SK-N-SH (cell line): ENCODE results near the gene PRKN. TPM values are rescaled to one million over a fixed set of nuclear protein-coding genes. Genes with fewer than 3 reads are reported as not detected.
"Not testable (repeated sequence)": the region's sequence is repeated elsewhere in the genome, so short reads cannot be mapped to it uniquely, and the experiment has no call there.

Experiments used
- CTCF ChIA-PET: fragments of 300-600, 350-600 bp; formaldehyde crosslinking; extraction: SDS; loops from one replicate; lab custom pipeline; 2021; lab: Yijun Ruan, JAX
- POLR2A ChIA-PET: fragments of 350-600 bp; sonication (Branson Sonifier 250); formaldehyde crosslinking; extraction: SDS; loops from one replicate; lab custom pipeline; 2020; ENCODE audit warnings: antibody characterized with exemption, inconsistent platforms; lab: Yijun Ruan, JAX
- DNase-seq: peaks from one replicate; pipeline ENCODE4 v3.0.0; 2012
- H2AFZ ChIP-seq: fragments of 200-600 bp; sonication (generic); 2 replicates; pipeline ENCODE4 v1.8.1; 2016; ENCODE audit warnings: antibody characterized with exemption, mild to moderate bottlenecking, low read depth
- H3F3A ChIP-seq: fragments of 200-600 bp; sonication (generic); replicated peaks from 2 replicates; pipeline ENCODE3; 2016; ENCODE audit warnings: antibody characterized with exemption, mild to moderate bottlenecking; ENCODE audit not compliant: insufficient read depth
- H3K27ac ChIP-seq, 2 experiments: fragments of 200-500 bp in 1 of 2; fragments of 200-600 bp in 1 of 2; sonication (Bioruptor generic) in 1 of 2; sonication (generic), shearing (Covaris generic) in 1 of 2; 2 replicates each; pipeline versions ENCODE4 v1.5.1 to v1.6.1; 2014 to 2016; ENCODE audit warnings: low read depth in 2 of 2, inconsistent platforms in 1 of 2, low read length in 1 of 2, mild to moderate bottlenecking in 1 of 2, mixed read lengths in 1 of 2
- H3K27me3 ChIP-seq: fragments of 200-600 bp; sonication (generic), shearing (Covaris generic); 2 replicates; pipeline ENCODE4 v1.6.1; 2016; ENCODE audit warnings: mixed run types; ENCODE audit not compliant: insufficient read depth
- H3K36me3 ChIP-seq, 2 experiments: fragments of 200-500 bp in 1 of 2; fragments of 200-600 bp in 1 of 2; sonication (Bioruptor generic) in 1 of 2; sonication (generic) in 1 of 2; replicated peaks in 1 of 2; 2 replicates each; pipeline versions ENCODE3 to v1.5.1; 2014 to 2016; ENCODE audit warnings: low read length in 1 of 2, mild to moderate bottlenecking in 1 of 2; ENCODE audit not compliant: insufficient read depth in 2 of 2, control insufficient read depth in 1 of 2
- H3K4me1 ChIP-seq, 2 experiments: fragments of 200-500 bp in 1 of 2; fragments of 200-600 bp in 1 of 2; sonication (Bioruptor generic) in 1 of 2; sonication (generic), shearing (Covaris generic) in 1 of 2; 2 replicates each; pipeline versions ENCODE4 v1.5.1 to v1.6.1; 2014 to 2016; ENCODE audit warnings: low read depth in 1 of 2, low read length in 1 of 2, mixed run types in 1 of 2; ENCODE audit not compliant: insufficient read depth in 2 of 2, control insufficient read depth in 1 of 2
- H3K4me2 ChIP-seq: fragments of 200-600 bp; sonication (generic), shearing (Covaris generic); 2 replicates; pipeline ENCODE4 v1.6.1; 2017; ENCODE audit warnings: mixed run types
- H3K4me3 ChIP-seq, 2 experiments: fragments of 200-500 bp in 1 of 2; fragments of 200-600 bp in 1 of 2; sonication (Bioruptor generic) in 1 of 2; sonication (generic), shearing (Covaris generic) in 1 of 2; 2 replicates each; pipeline versions ENCODE4 v1.5.1 to v1.8.1; 2014 to 2016; ENCODE audit warnings: low read depth in 2 of 2, inconsistent platforms in 1 of 2, low read length in 1 of 2, mild to moderate bottlenecking in 1 of 2, mixed read lengths in 1 of 2, moderate library complexity in 1 of 2
- H3K79me2 ChIP-seq: fragments of 200-600 bp; sonication (generic); 2 replicates; pipeline ENCODE4 v1.8.1; 2017; ENCODE audit warnings: mild to moderate bottlenecking; ENCODE audit not compliant: insufficient read depth
- H3K9ac ChIP-seq: fragments of 200-600 bp; sonication (generic); 2 replicates; pipeline ENCODE4 v1.6.1; 2017; ENCODE audit warnings: mixed run types
- H3K9me2 ChIP-seq: fragments of 200-600 bp; sonication (generic); 2 replicates; pipeline ENCODE4 v1.6.1; 2017; ENCODE audit warnings: mixed run types
- H3K9me3 ChIP-seq: fragments of 200-600 bp; sonication (generic); 2 replicates; pipeline ENCODE4 v1.6.1; 2017; ENCODE audit warnings: mixed run types, mild to moderate bottlenecking, moderate library complexity
- H4K20me1 ChIP-seq: fragments of 200-600 bp; sonication (generic); 2 replicates; pipeline ENCODE4 v1.6.1; 2017; ENCODE audit warnings: mild to moderate bottlenecking, mixed run types; ENCODE audit not compliant: insufficient read depth
- EP300 ChIP-seq, 2 experiments: IDR thresholded peaks; 2 replicates each; pipeline versions ENCODE4 v1.4.0 to v1.6.1; 2012; ENCODE audit warnings: borderline replicate concordance in 1 of 2, low read depth in 1 of 2, low read length in 1 of 2
- EZH2phosphoT487 ChIP-seq: fragments of 200-600 bp; sonication (generic); IDR thresholded peaks from 2 replicates; pipeline ENCODE4 v1.6.1; 2017; ENCODE audit warnings: low read depth, mixed run types, mild to moderate bottlenecking, antibody characterized with exemption, moderate library complexity, borderline replicate concordance
- FOXJ3 ChIP-seq: sonication (generic); formaldehyde crosslinking; IDR thresholded peaks from 2 replicates; pipeline ENCODE4 v1.5.1; 2020; ENCODE audit warnings: mild to moderate bottlenecking, missing genetic modification reagents
- FOXM1 ChIP-seq: IDR thresholded peaks from 2 replicates; pipeline ENCODE4 v1.4.0; 2012; ENCODE audit warnings: low read depth, mild to moderate bottlenecking
- GATA2 ChIP-seq: sonication (generic); formaldehyde crosslinking; IDR thresholded peaks from 2 replicates; pipeline ENCODE4 v1.5.0; 2020; ENCODE audit warnings: mild to moderate bottlenecking, missing genetic modification reagents
- IRF3 ChIP-seq: fragments of 150-350 bp; IDR thresholded peaks from 2 replicates; pipeline ENCODE4 v1.6.1; 2016; ENCODE audit warnings: mild to moderate bottlenecking, low read depth, low read length
- NFIC ChIP-seq: IDR thresholded peaks from 2 replicates; pipeline ENCODE4 v1.4.0; 2012; ENCODE audit warnings: borderline replicate concordance
- NRF1 ChIP-seq: IDR thresholded peaks from 2 replicates; pipeline ENCODE4 v1.6.1; 2012; ENCODE audit warnings: low read depth, mild to moderate bottlenecking, low read length
- RAD21 ChIP-seq: IDR thresholded peaks from 2 replicates; pipeline ENCODE4 v1.6.1; 2012; ENCODE audit warnings: mild to moderate bottlenecking, low read length
- RCOR1 ChIP-seq: fragments of 150-350 bp; IDR thresholded peaks from 2 replicates; pipeline ENCODE4 v1.6.1; 2017; ENCODE audit warnings: antibody characterized with exemption, low read length
- RXRA ChIP-seq: IDR thresholded peaks from 2 replicates; pipeline ENCODE4 v1.4.0; 2012; ENCODE audit warnings: low read depth, mild to moderate bottlenecking, borderline replicate concordance
- SMC3 ChIP-seq: IDR thresholded peaks from 2 replicates; pipeline ENCODE4 v1.6.1; 2012; ENCODE audit warnings: low read depth, low read length, improper control_type of control experiment
- TAF1 ChIP-seq: IDR thresholded peaks from 2 replicates; pipeline ENCODE4 v1.6.1; 2012; ENCODE audit warnings: low read depth, mild to moderate bottlenecking, low read length, moderate library complexity, borderline replicate concordance
- TCF12 ChIP-seq: IDR thresholded peaks from 2 replicates; pipeline ENCODE4 v1.4.0; 2012
- TEAD4 ChIP-seq: IDR thresholded peaks from 2 replicates; pipeline ENCODE4 v1.4.0; 2012; ENCODE audit warnings: mild to moderate bottlenecking, borderline replicate concordance; ENCODE audit not compliant: insufficient read depth
- USF2 ChIP-seq: fragments of 150-350 bp; IDR thresholded peaks from 2 replicates; pipeline ENCODE4 v1.6.1; 2017; ENCODE audit warnings: antibody characterized with exemption, low read length, low read depth, borderline replicate concordance
- YY1 ChIP-seq: IDR thresholded peaks from 2 replicates; pipeline ENCODE4 v1.4.0; 2012; ENCODE audit warnings: low read depth, mild to moderate bottlenecking
- ZBTB33 ChIP-seq: IDR thresholded peaks from 2 replicates; pipeline ENCODE4 v1.4.0; 2012; ENCODE audit warnings: low read depth, borderline replicate concordance
- WGBS: methylation state at CpG from one replicate; pipeline ENCODE4 v1.1.6; 2017; ENCODE audit warnings: low lambda C conversion rate; 5-methylcytosine and 5-hydroxymethylcytosine counted together
- polyA plus RNA-seq, 3 experiments: library from polyadenylated mRNA; depleted of rRNA; stranded (reverse); fragments of >200 nt; gene quantifications; 2 replicates each; pipeline ENCODE4 v1.2.3, GENCODE V29; 2012

The PRKN gene
- polyA plus RNA-seq, 1 of the 3 experiments (the other 2 are of a cell fraction): 0.76 TPM

GRCh38 chr6:161309774-161310173 lies 1417.8 kb downstream of the PRKN start:
- H3K4me2 ChIP-seq, DNase-seq, H3K4me1 ChIP-seq, H3F3A ChIP-seq, H3K4me3 ChIP-seq, H3K36me3 ChIP-seq, H3K9me3 ChIP-seq, H2AFZ ChIP-seq, H3K79me2 ChIP-seq, POLR2A ChIA-PET, H3K27me3 ChIP-seq, H4K20me1 ChIP-seq, H3K9me2 ChIP-seq, H3K27ac ChIP-seq, H3K9ac ChIP-seq: not testable (repeated sequence)
- CTCF ChIA-PET: interaction anchor here (1.1 kb wide), 1 partner anchor 61 kb away, joined by 3 read pairs; no protein-coding TSS in a partner anchor
- 43% methylated on average over 7 of the region's 7 CpGs for WGBS

GRCh38 chr6:161308075-161308655 lies 1419.4 kb downstream of the PRKN start:
- peaks cover 0 to 4% of the 10 kb centered on the region in 2 experiments; a peak in 1 of 4 replicates for H3K4me1 ChIP-seq
- H3K27ac ChIP-seq: no peak overlapping the region
- TF ChIP-seq TEAD4 (no peak), RXRA (no peak), USF2 (no peak), IRF3 (no peak), ZBTB33 (no peak), FOXJ3 (CRISPR knock-in tag) (no peak), NRF1 (no peak), RAD21 (no peak), FOXM1 (no peak), GATA2 (CRISPR knock-in tag) (no peak), EP300 (IDR thresholded peaks at IDR 0.05; ENCODE audit: borderline replicate concordance in 1 of 2, low read depth in 1 of 2, low read length in 1 of 2) (no peak), RCOR1 (no peak), TCF12 (no peak), NFIC (no peak), SMC3 (no peak), YY1 (no peak), TAF1 (no peak), EZH2phosphoT487 (no peak)
- TF ChIP-seq, all 33 proteins: peak for 0
- WGBS: 49% methylated on average over 10 of the region's 10 CpGs
- no peak overlapping the region for H3K9ac ChIP-seq
- DNase-seq: no peak
- no peak overlapping the region for H3K4me2 ChIP-seq
- no peaks in the 10 kb centered on the region for H3K36me3 ChIP-seq
- no peak overlapping the region for H3K4me3 ChIP-seq
- H3K27me3 ChIP-seq: no peaks in the 10 kb centered on the region
- CTCF ChIA-PET: no interaction called here
- no peaks in the 10 kb centered on the region for H3K9me2 ChIP-seq
- H2AFZ ChIP-seq: no peak overlapping the region
- H3K9me3 ChIP-seq: no peaks in the 10 kb centered on the region
- no peaks in the 10 kb centered on the region for H3K79me2 ChIP-seq
- no peaks in the 10 kb centered on the region for H3F3A ChIP-seq
- POLR2A ChIA-PET: no interaction called here
- H4K20me1 ChIP-seq: no peaks in the 10 kb centered on the region
